B cell (primary cell): ENCODE data around the gene RRAS2. TPM values are rescaled to one million over a fixed set of nuclear protein-coding genes. Genes with fewer than 3 reads are reported as not detected.

Source experiments
- ATAC-seq: fragments of 200-7000 bp; cut with Tn5 transposase; one replicate; pipeline ENCODE4 v1.10.0; 2021; ENCODE audit warnings: low read depth, mild to moderate bottlenecking, moderate number of reproducible peaks, moderate library complexity
- CTCF ChIA-PET: fragments of 350-600 bp; sonication (Branson Sonifier 250); formaldehyde crosslinking; loops from one replicate; lab custom pipeline; 2021; ENCODE audit warnings: antibody characterized with exemption, inconsistent platforms; lab: Charles Lee
- POLR2A ChIA-PET: fragments of 350-600 bp; sonication (Branson Sonifier 250); formaldehyde crosslinking; loops from one replicate; lab custom pipeline; 2021; ENCODE audit warnings: antibody characterized with exemption; lab: Charles Lee
- DNase-seq: peaks from one replicate; pipeline ENCODE4 v3.0.0; 2013
- H2AFZ ChIP-seq: 2 replicates; pipeline ENCODE4 v1.6.1; 2012; ENCODE audit warnings: mild to moderate bottlenecking, low read depth, low read length; ENCODE audit not compliant: insufficient read depth, poor library complexity, severe bottlenecking
- H3K27ac ChIP-seq, 2 donors: 1 replicate in 1 of 2; 2 replicates in 1 of 2; pipeline ENCODE4 v1.5.1; 2012 to 2013; ENCODE audit warnings: low read length in 2 of 2, mild to moderate bottlenecking in 2 of 2, moderate library complexity in 1 of 2
- H3K27me3 ChIP-seq, 4 experiments: fragments of 200-600 bp in 1 of 4; sonication (generic) in 1 of 4; replicated peaks in 1 of 4; 1 replicate in 2 of 4; 2 replicates in 2 of 4; pipeline versions ENCODE4 v1.6.1 to v1.7.0; 2013 to 2016; ENCODE audit warnings: low read length in 3 of 4, mild to moderate bottlenecking in 2 of 4, mixed read lengths in 1 of 4, moderate library complexity in 1 of 4; ENCODE audit not compliant: insufficient read depth in 4 of 4, control insufficient read depth in 3 of 4; ENCODE audit errors: control extremely low read depth in 1 of 4
- H3K36me3 ChIP-seq, 2 experiments: replicated peaks in 1 of 2; 1 replicate in 1 of 2; 2 replicates in 1 of 2; pipeline versions ENCODE4 v1.6.1 to v1.7.1; 2013; ENCODE audit warnings: low read length in 1 of 2; ENCODE audit not compliant: insufficient read depth in 2 of 2, control insufficient read depth in 1 of 2; ENCODE audit errors: control extremely low read depth in 1 of 2, extremely low read depth in 1 of 2
- H3K4me1 ChIP-seq, 2 donors: fragments of 200-600 bp in 1 of 2; sonication (generic) in 1 of 2; 1 replicate in 1 of 2; 2 replicates in 1 of 2; pipeline versions ENCODE4 v1.5.1 to v1.6.1; 2013 to 2017; ENCODE audit warnings: low read length in 2 of 2; ENCODE audit not compliant: control insufficient read depth in 2 of 2, insufficient read depth in 2 of 2
- H3K4me2 ChIP-seq: replicated peaks from 2 replicates; pipeline ENCODE3; 2012; ENCODE audit warnings: mild to moderate bottlenecking, low read depth, low read length; ENCODE audit not compliant: poor library complexity, severe bottlenecking
- H3K4me3 ChIP-seq, 5 experiments: fragments of 200-600 bp in 1 of 5; sonication (generic) in 1 of 5; 1 replicate in 3 of 5; 2 replicates in 2 of 5; pipeline versions ENCODE4 v1.5.1 to v1.7.0; 2011 to 2016; ENCODE audit warnings: low read length in 4 of 5, mild to moderate bottlenecking in 4 of 5, low read depth in 2 of 5, control low read depth in 1 of 5, moderate library complexity in 1 of 5; ENCODE audit not compliant: insufficient read depth in 1 of 5; ENCODE audit errors: control extremely low read depth in 1 of 5, extremely low read depth in 1 of 5
- H3K79me2 ChIP-seq: fragments of 200-600 bp; sonication (generic); one replicate; pipeline ENCODE4 v1.6.0; 2016; ENCODE audit warnings: low read length; ENCODE audit not compliant: control insufficient read depth, insufficient read depth
- H3K9ac ChIP-seq: fragments of 200-600 bp; sonication (generic); 2 replicates; pipeline ENCODE4 v1.6.1; 2017; ENCODE audit warnings: mild to moderate bottlenecking, low read length, moderate library complexity
- H3K9me3 ChIP-seq, 3 donors: one replicate each; pipeline versions ENCODE4 v1.6.1 to v1.7.1; 2013; ENCODE audit warnings: low read length in 2 of 3; ENCODE audit not compliant: control insufficient read depth in 2 of 3, insufficient read depth in 1 of 3; ENCODE audit errors: control extremely low read depth in 1 of 3
- H4K20me1 ChIP-seq: 2 replicates; pipeline ENCODE4 v1.6.0; 2012; ENCODE audit warnings: mild to moderate bottlenecking, low read length; ENCODE audit not compliant: insufficient read depth, control insufficient read depth, poor library complexity, severe bottlenecking
- H3K27ac Mint-ChIP-seq: one replicate; pipeline ENCODE4 v1.8.0; 2021; ENCODE audit warnings: mixed read lengths
- H3K27me3 Mint-ChIP-seq: one replicate; pipeline ENCODE4 v1.8.0; 2021; ENCODE audit warnings: mixed read lengths
- H3K4me1 Mint-ChIP-seq: one replicate; pipeline ENCODE4 v1.8.0; 2021; ENCODE audit warnings: mixed read lengths
- H3K4me3 Mint-ChIP-seq: one replicate; pipeline ENCODE4 v1.8.0; 2021; ENCODE audit warnings: mixed read lengths
- H3K9me3 Mint-ChIP-seq: one replicate; pipeline ENCODE4 v1.8.0; 2022; ENCODE audit warnings: mixed read lengths; ENCODE audit not compliant: insufficient read depth
- CTCF ChIP-seq: fragments of 200-600 bp; IDR thresholded peaks from one replicate; pipeline ENCODE4 v1.8.0; 2022; ENCODE audit warnings: antibody characterized with exemption, mild to moderate bottlenecking
- EZH2 ChIP-seq: IDR thresholded peaks from 2 replicates; pipeline ENCODE4 v1.6.1; 2012; ENCODE audit warnings: borderline replicate concordance, low read depth, mild to moderate bottlenecking, moderate library complexity, low read length; ENCODE audit not compliant: insufficient read depth, poor library complexity, severe bottlenecking
- WGBS: methylation state at CpG from one replicate; pipeline ENCODE4 v1.1.5; 2013; ENCODE audit warnings: missing lambda C conversion rate; ENCODE audit not compliant: insufficient coverage; 5-methylcytosine and 5-hydroxymethylcytosine counted together
- intact Hi-C: fragments of 100-400 bp; cut with micrococcal nuclease; formaldehyde crosslinking; loops from one replicate; pipeline ENCODE4 v1.10.0; 2022
- polyA plus RNA-seq: library from polyadenylated mRNA; depleted of rRNA; stranded (reverse); fragments of >200 nt; gene quantifications from 2 replicates; pipeline ENCODE4 v1.2.3, GENCODE V29; 2012
- total RNA-seq, 2 donors: library from RNA; stranded (reverse); fragments of 120-200 nt in 1 of 2; gene quantifications; 1 replicate in 1 of 2; 2 replicates in 1 of 2; pipeline versions ENCODE4 v1.2.3 to v1.2.4, GENCODE V29; 2013 to 2022

RRAS2 gene
- total and polyA plus RNA-seq, 2 donors (not counting 1 experiment from before 2014, with no cell fraction given) = 31.8 to 72.4 TPM

GRCh38 chr11:14270690-14271542, 88.1 kb downstream of the RRAS2 start:
- WGBS = 0% methylated on average over 3 of the region's 6 CpGs
- Histone ChIP-seq H4K20me1 (peaks cover 10% of the 10 kb centered on the region), H3K4me3 (peak overlapping the region in 1 of 5 experiments; percentile 8), H3K27ac (peak overlapping the region; percentile 2 to 60), H3K4me2 (peak overlapping the region; percentile 58), H3K36me3 (peaks cover 1 to 8% of the 10 kb centered on the region in 2 experiments), H3K9me3 (no peaks in the 10 kb centered on the region), H3K79me2 (no peaks in the 10 kb centered on the region), H3K4me1 (peaks cover 31 to 32% of the 10 kb centered on the region in 2 donors), H3K9ac (peak overlapping the region; percentile 16), H3K27me3 (no peaks in the 10 kb centered on the region), H2AFZ (no peak overlapping the region)
- Mint-ChIP-seq H3K9me3 (no peaks in the 10 kb centered on the region), H3K4me3 (peak overlapping the region; percentile 69), H3K27ac (peak overlapping the region; percentile 75), H3K27me3 (no peaks in the 10 kb centered on the region), H3K4me1 (peaks cover 52% of the 10 kb centered on the region)
- TF ChIP-seq CTCF (no peak), EZH2 (no peak)
- intact Hi-C loops = no loop called here
- DNase-seq = peak; percentile 52
- POLR2A ChIA-PET = no interaction called here
- CTCF ChIA-PET = no interaction called here
- ATAC-seq = peak; percentile 42
